CD4-positive, alpha-beta T cell (primary cell): Measurements from ENCODE around the gene SUCO. TPM values are rescaled to one million over a fixed set of nuclear protein-coding genes. Genes with fewer than 3 reads are reported as not detected.
A peak's percentile ranks its signal among the peaks of the same experiment; 100 is the strongest.

ENCODE experiments used
- ATAC-seq: fragments of 200-7000 bp; cut with Tn5 transposase; one replicate; pipeline ENCODE4 v1.10.0; 2022; ENCODE audit warnings: mild to moderate bottlenecking; ENCODE audit not compliant: poor library complexity
- CTCF ChIA-PET: fragments of 350-600 bp; sonication (Branson Sonifier 250); formaldehyde crosslinking; loops from one replicate; lab custom pipeline; 2021; ENCODE audit warnings: antibody characterized with exemption, inconsistent platforms; lab: Charles Lee
- POLR2A ChIA-PET: fragments of 350-600 bp; sonication (Branson Sonifier 250); formaldehyde crosslinking; loops from one replicate; lab custom pipeline; 2021; ENCODE audit warnings: antibody characterized with exemption, inconsistent platforms; lab: Charles Lee
- DNase-seq, 14 experiments: peaks; one replicate each; pipeline ENCODE4 v3.0.0-alpha.2; 2013 to 2020; ENCODE audit warnings: mixed read lengths in 2 of 14
- H3K27ac ChIP-seq, 2 donors: one replicate each; pipeline versions ENCODE4 v1.5.1 to v1.7.0; 2013; ENCODE audit warnings: low read length in 2 of 2, low read depth in 1 of 2, mild to moderate bottlenecking in 1 of 2
- H3K27me3 ChIP-seq, 2 experiments: 1 replicate in 1 of 2; 2 replicates in 1 of 2; pipeline versions ENCODE4 v1.6.1 to v1.7.0; 2013; ENCODE audit warnings: low read length in 2 of 2, control low read depth in 1 of 2, mild to moderate bottlenecking in 1 of 2, moderate library complexity in 1 of 2; ENCODE audit not compliant: insufficient read depth in 2 of 2, control insufficient read depth in 1 of 2
- H3K36me3 ChIP-seq: one replicate; pipeline ENCODE4 v1.6.1; 2013; ENCODE audit warnings: low read length, control low read depth; ENCODE audit not compliant: insufficient read depth
- H3K4me1 ChIP-seq: one replicate; pipeline ENCODE4 v1.6.1; 2013; ENCODE audit warnings: low read length, control low read depth; ENCODE audit not compliant: insufficient read depth
- H3K4me3 ChIP-seq: one replicate; pipeline ENCODE4 v1.5.1; 2013; ENCODE audit warnings: mild to moderate bottlenecking, low read length, moderate library complexity
- H3K9me3 ChIP-seq, 2 experiments: 1 replicate in 1 of 2; 2 replicates in 1 of 2; pipeline versions ENCODE4 v1.6.1 to v1.7.0; 2013; ENCODE audit warnings: low read length in 2 of 2, mild to moderate bottlenecking in 2 of 2, control low read depth in 1 of 2, moderate library complexity in 1 of 2; ENCODE audit not compliant: control insufficient read depth in 1 of 2, insufficient read depth in 1 of 2
- H3K27ac Mint-ChIP-seq: one replicate; pipeline ENCODE4 v1.8.0; 2020; ENCODE audit warnings: mixed read lengths
- H3K27me3 Mint-ChIP-seq: one replicate; pipeline ENCODE4 v1.8.0; 2021; ENCODE audit warnings: mixed read lengths
- H3K36me3 Mint-ChIP-seq: one replicate; pipeline ENCODE4 v1.8.0; 2021; ENCODE audit warnings: low read depth, mixed read lengths
- H3K4me1 Mint-ChIP-seq: one replicate; pipeline ENCODE4 v1.8.0; 2021; ENCODE audit warnings: low read depth, mixed read lengths
- H3K4me3 Mint-ChIP-seq: one replicate; pipeline ENCODE4 v1.8.0; 2020; ENCODE audit warnings: mild to moderate bottlenecking, mixed read lengths
- H3K9me3 Mint-ChIP-seq: one replicate; pipeline ENCODE4 v1.8.0; 2020; ENCODE audit warnings: mixed read lengths
- CTCF ChIP-seq: fragments of 200-600 bp; IDR thresholded peaks from one replicate; pipeline ENCODE4 v1.8.0; 2022; ENCODE audit warnings: antibody characterized with exemption, mild to moderate bottlenecking
- intact Hi-C, 2 experiments: fragments of 100-400 bp; cut with DNase I in 1 of 2; cut with micrococcal nuclease in 1 of 2; formaldehyde crosslinking; loops; one replicate each; pipeline versions ENCODE4 v1.15.1 to v1.9.0; 2023 to 2025; cut with DNase I, micrococcal nuclease
- total RNA-seq, 174 experiments: library from RNA in 2 of 174; stranded (reverse) in 2 of 174; gene quantifications; one replicate each; pipeline ENCODE4 v1.2.3 and lab custom pipeline; 2021 to 2026

The SUCO gene
- total RNA-seq, 2 experiments from 2014 or later: 93.1 to 104 TPM

- Histone ChIP-seq H3K9me3 (no peaks in the 10 kb centered on the region), H3K36me3 (no peaks in the 10 kb centered on the region), H3K27me3 (no peaks in the 10 kb centered on the region), H3K27ac (peak overlapping the region; percentile 37 to 52), H3K4me3 (peak overlapping the region; percentile 25), H3K4me1 (peaks cover 67% of the 10 kb centered on the region)
- intact Hi-C loops: loop anchor here in 1 of 2 experiments (1.0 to 2.0 kb wide), 5 partner anchors 23 to 70 kb away; no protein-coding TSS in a partner anchor
- no peaks in the 10 kb centered on the region for H3K36me3 Mint-ChIP-seq
- peaks cover 75% of the 10 kb centered on the region for H3K4me1 Mint-ChIP-seq
- no peaks in the 10 kb centered on the region for H3K27me3 Mint-ChIP-seq
- DNase-seq (peak; percentile 34 to 81 (median 59)), ATAC-seq (peak; percentile 78)
- ChIA-PET POLR2A (interaction anchor here (0.7 to 2.7 kb wide), 21 partner anchors 8 to 244 kb away, joined by 3 to 10 read pairs (median 4); partner anchors contain the start of genes FASLG and SUCO), CTCF (interaction anchor here (1.2 to 4.4 kb wide), 5 partner anchors 28 to 88 kb away, joined by 3 to 20 read pairs (median 4); no protein-coding TSS in a partner anchor)
- H3K27ac Mint-ChIP-seq: peak overlapping the region; percentile 89
- peak overlapping the region; percentile 54 for H3K4me3 Mint-ChIP-seq
- TF ChIP-seq CTCF: no peak
- H3K9me3 Mint-ChIP-seq: no peaks in the 10 kb centered on the region
Measured at GRCh38 chr1:172638885-172639831, 106.2 kb downstream of the SUCO start.

- peaks cover 85% of the 10 kb centered on the region for H3K4me1 Mint-ChIP-seq
- Histone ChIP-seq H3K36me3 (no peaks in the 10 kb centered on the region), H3K27me3 (no peaks in the 10 kb centered on the region), H3K4me3 (no peak overlapping the region), H3K27ac (peak overlapping the region in 1 of 2 donors; percentile 52), H3K9me3 (no peaks in the 10 kb centered on the region), H3K4me1 (peaks cover 72% of the 10 kb centered on the region)
- no peaks in the 10 kb centered on the region for H3K27me3 Mint-ChIP-seq
- intact Hi-C loops: no loop called here
- no peaks in the 10 kb centered on the region for H3K9me3 Mint-ChIP-seq
- POLR2A ChIA-PET: interaction anchor here (0.9 to 2.7 kb wide), 14 partner anchors 12 to 245 kb away, joined by 3 to 10 read pairs (median 4); partner anchors contain the start of genes FASLG and SUCO
- CTCF ChIA-PET: interaction anchor here (1.2 to 4.4 kb wide), 5 partner anchors 29 to 87 kb away, joined by 3 to 20 read pairs (median 4); no protein-coding TSS in a partner anchor
- H3K27ac Mint-ChIP-seq: peak overlapping the region; percentile 89
- no peak for TF ChIP-seq CTCF
- no peaks in the 10 kb centered on the region for H3K36me3 Mint-ChIP-seq
- DNase-seq (peak in 2 of 14 experiments; percentile 13), ATAC-seq (no peak)
- peak overlapping the region; percentile 54 for H3K4me3 Mint-ChIP-seq
Measured at GRCh38 chr1:172640111-172640510, 107.2 kb downstream of the SUCO start.

- CTCF ChIA-PET: no interaction called here
- intact Hi-C loops: no loop called here
- no peaks in the 10 kb centered on the region for H3K36me3 Mint-ChIP-seq
Measured at GRCh38 chr1:172641492-172641891, 108.5 kb downstream of the SUCO start.

More at GRCh38 chr1:172641492-172641891, 108.5 kb downstream of the SUCO start:
- Histone ChIP-seq H3K36me3 (no peaks in the 10 kb centered on the region), H3K27me3 (no peaks in the 10 kb centered on the region), H3K4me3 (no peak overlapping the region), H3K9me3 (no peaks in the 10 kb centered on the region), H3K27ac (no peak overlapping the region), H3K4me1 (peaks cover 71% of the 10 kb centered on the region)
- ATAC-seq (no peak), DNase-seq (no peak)
- POLR2A ChIA-PET: interaction anchor here (0.8 kb wide), 1 partner anchor 17 kb away, joined by 3 read pairs; the partner anchor contains the start of gene FASLG
- no peak overlapping the region for H3K4me3 Mint-ChIP-seq
- peaks cover 98% of the 10 kb centered on the region for H3K4me1 Mint-ChIP-seq
- peak overlapping the region; percentile 89 for H3K27ac Mint-ChIP-seq
- no peaks in the 10 kb centered on the region for H3K9me3 Mint-ChIP-seq
- TF ChIP-seq CTCF: no peak
- H3K27me3 Mint-ChIP-seq: no peaks in the 10 kb centered on the region
